ENCODE results near the gene SMARCA5. TPM values are rescaled to one million over a fixed set of nuclear protein-coding genes. Genes with fewer than 3 reads are reported as not detected.
A peak's percentile ranks its signal among the peaks of the same experiment; 100 is the strongest.

Gene SMARCA5
- total and polyA plus RNA-seq, 3 donors from 2014 or later = 46.2 to 108 (median 82.8) TPM

- WGBS, 2 donors = 19 to 32% methylated on average over 1 of the region's 1 CpG
- TF ChIP-seq CTCF (IDR thresholded peaks at IDR 0.05) = peak; percentile 51 to 67 (median 61)
- no peak for TF ChIP-seq POLR2A (IDR thresholded peaks at IDR 0.05)
- H3K4me3 ChIP-seq = no peak overlapping the region
- no peaks in the 10 kb centered on the region for H3K36me3 ChIP-seq (ENCODE audit: low read depth, missing control alignments)
- no peaks in the 10 kb centered on the region for H3K4me1 ChIP-seq
- intact Hi-C loops (cut with DNase I; ENCODE audit: low total_unique reads) = loop anchor here (10.0 kb wide), 1 partner anchor 278 kb away; no protein-coding TSS in a partner anchor
- no peak overlapping the region for H3K27ac ChIP-seq
- no peaks in the 10 kb centered on the region for H3K9me3 ChIP-seq
- DNase-seq = peak; percentile 33
- H3K27me3 ChIP-seq = no peaks in the 10 kb centered on the region
Observed at GRCh38 chr4:143482840-143483239, 30.7 kb upstream of the SMARCA5 start.

- WGBS, 2 donors = 93 to 98% methylated on average over 1 of the region's 1 CpG
- H3K4me3 ChIP-seq = no peak overlapping the region
Observed at GRCh38 chr4:143486314-143486713, 27.2 kb upstream of the SMARCA5 start.

GRCh38 chr4:143488687-143489086 is 24.8 kb upstream of the SMARCA5 start:
- 95 to 100% methylated on average over 3 of the region's 3 CpGs for WGBS, 2 donors
- no peak for TF ChIP-seq POLR2A (IDR thresholded peaks at IDR 0.05)
- H3K4me1 ChIP-seq = no peaks in the 10 kb centered on the region
- no peak overlapping the region for H3K27ac ChIP-seq
- no peaks in the 10 kb centered on the region for H3K27me3 ChIP-seq
- H3K4me3 ChIP-seq = no peak overlapping the region
- DNase-seq = no peak
- intact Hi-C loops (cut with DNase I; ENCODE audit: low total_unique reads) = loop anchor here (10.0 kb wide), 1 partner anchor 284 kb away; no protein-coding TSS in a partner anchor
- H3K36me3 ChIP-seq (ENCODE audit: low read depth, missing control alignments) = no peaks in the 10 kb centered on the region
- no peaks in the 10 kb centered on the region for H3K9me3 ChIP-seq

More at GRCh38 chr4:143486314-143486713, 27.2 kb upstream of the SMARCA5 start:
- H3K27me3 ChIP-seq = no peaks in the 10 kb centered on the region
- no peak overlapping the region for H3K27ac ChIP-seq
- TF ChIP-seq CTCF (IDR thresholded peaks at IDR 0.05) (no peak), POLR2A (IDR thresholded peaks at IDR 0.05) (no peak)
- no peaks in the 10 kb centered on the region for H3K36me3 ChIP-seq (ENCODE audit: low read depth, missing control alignments)
- DNase-seq = no peak
- no peaks in the 10 kb centered on the region for H3K4me1 ChIP-seq
- no peaks in the 10 kb centered on the region for H3K9me3 ChIP-seq
- intact Hi-C loops (cut with DNase I; ENCODE audit: low total_unique reads) = loop anchor here (10.0 kb wide), 1 partner anchor 282 kb away; no protein-coding TSS in a partner anchor

GRCh38 chr4:143489106-143489505 is 24.4 kb upstream of the SMARCA5 start:
- Histone ChIP-seq H3K9me3 (no peaks in the 10 kb centered on the region), H3K36me3 (ENCODE audit: low read depth, missing control alignments) (no peaks in the 10 kb centered on the region), H3K4me1 (no peaks in the 10 kb centered on the region), H3K27ac (no peak overlapping the region), H3K27me3 (no peaks in the 10 kb centered on the region), H3K4me3 (no peak overlapping the region)
- intact Hi-C loops (cut with DNase I; ENCODE audit: low total_unique reads) = loop anchor here (10.0 kb wide), 1 partner anchor 284 kb away; no protein-coding TSS in a partner anchor
- TF ChIP-seq POLR2A (IDR thresholded peaks at IDR 0.05) = no peak
- TF ChIP-seq CTCF (IDR thresholded peaks at IDR 0.05) = no peak
- no peak for DNase-seq
- WGBS, 2 donors = 96 to 98% methylated on average over 2 of the region's 2 CpGs

- H3K4me1 ChIP-seq = no peaks in the 10 kb centered on the region
- H3K36me3 ChIP-seq (ENCODE audit: low read depth, missing control alignments) = no peaks in the 10 kb centered on the region
- intact Hi-C loops (cut with DNase I; ENCODE audit: low total_unique reads) = no loop called here
- no peak overlapping the region for H3K27ac ChIP-seq
- H3K27me3 ChIP-seq = no peaks in the 10 kb centered on the region
- H3K9me3 ChIP-seq = no peaks in the 10 kb centered on the region
- 86 to 88% methylated on average over 8 of the region's 8 CpGs for WGBS, 2 donors
- DNase-seq = no peak
- TF ChIP-seq POLR2A (IDR thresholded peaks at IDR 0.05) (no peak), CTCF (IDR thresholded peaks at IDR 0.05) (no peak)
- H3K4me3 ChIP-seq = no peak overlapping the region
Observed at GRCh38 chr4:143498021-143498420, 15.5 kb upstream of the SMARCA5 start.
